ENCODE data around the gene STPG4.

- TF ChIP-seq POLR2AphosphoS5 (IDR thresholded peaks at IDR 0.05) (no peak), CTCF (IDR thresholded peaks at IDR 0.05) (no peak), POLR2A (IDR thresholded peaks at IDR 0.05; ENCODE audit: low read depth) (no peak)
These were observed 81.5 kb downstream of the STPG4 start for GRCh38 chr2:47073641-47074040.

All from esophagus muscularis mucosa (tissue), 3 donors.